ENCODE results near the gene CX3CR1.

Gene CX3CR1

GRCh38 chr3:39224288-39224687, 55.5 kb downstream of the CX3CR1 start:
- Mint-ChIP-seq H3K27ac (no peak overlapping the region), H3K4me1 (no peaks in the 10 kb centered on the region), H3K9me3 (no peaks in the 10 kb centered on the region), H3K36me3 (no peaks in the 10 kb centered on the region), H3K27me3 (no peaks in the 10 kb centered on the region), H3K4me3 (no peak overlapping the region)

- no peak overlapping the region for H3K27ac Mint-ChIP-seq
- H3K4me3 Mint-ChIP-seq, result no peak overlapping the region
- no peaks in the 10 kb centered on the region for H3K36me3 Mint-ChIP-seq
- H3K4me1 Mint-ChIP-seq, result no peaks in the 10 kb centered on the region
- H3K27me3 Mint-ChIP-seq, result no peaks in the 10 kb centered on the region
- no peaks in the 10 kb centered on the region for H3K9me3 Mint-ChIP-seq
Observed at GRCh38 chr3:39222939-39223338, 56.9 kb downstream of the CX3CR1 start.

- Mint-ChIP-seq H3K4me3 (no peak overlapping the region), H3K27ac (no peak overlapping the region), H3K36me3 (no peaks in the 10 kb centered on the region), H3K4me1 (no peaks in the 10 kb centered on the region), H3K27me3 (no peaks in the 10 kb centered on the region), H3K9me3 (no peaks in the 10 kb centered on the region)
Observed at GRCh38 chr3:39222462-39222861, 57.4 kb downstream of the CX3CR1 start.

- no peaks in the 10 kb centered on the region for H3K36me3 Mint-ChIP-seq
- H3K9me3 Mint-ChIP-seq, result no peaks in the 10 kb centered on the region
- no peak overlapping the region for H3K27ac Mint-ChIP-seq
- H3K4me1 Mint-ChIP-seq, result no peaks in the 10 kb centered on the region
- no peaks in the 10 kb centered on the region for H3K27me3 Mint-ChIP-seq
- H3K4me3 Mint-ChIP-seq, result no peak overlapping the region
Observed at GRCh38 chr3:39221141-39221530, 58.7 kb downstream of the CX3CR1 start.

GRCh38 chr3:39220407-39221140, 59.3 kb downstream of the CX3CR1 start:
- no peaks in the 10 kb centered on the region for H3K36me3 Mint-ChIP-seq
- no peaks in the 10 kb centered on the region for H3K9me3 Mint-ChIP-seq
- no peak overlapping the region for H3K27ac Mint-ChIP-seq
- H3K27me3 Mint-ChIP-seq, result no peaks in the 10 kb centered on the region
- no peak overlapping the region for H3K4me3 Mint-ChIP-seq
- H3K4me1 Mint-ChIP-seq, result no peaks in the 10 kb centered on the region

GRCh38 chr3:39219702-39220101, 60.1 kb downstream of the CX3CR1 start:
- no peak overlapping the region for H3K27ac Mint-ChIP-seq
- H3K27me3 Mint-ChIP-seq, result no peaks in the 10 kb centered on the region
- no peaks in the 10 kb centered on the region for H3K36me3 Mint-ChIP-seq
- H3K9me3 Mint-ChIP-seq, result no peaks in the 10 kb centered on the region
- H3K4me3 Mint-ChIP-seq, result no peak overlapping the region
- no peaks in the 10 kb centered on the region for H3K4me1 Mint-ChIP-seq

- Mint-ChIP-seq H3K4me3 (no peak overlapping the region), H3K27me3 (no peaks in the 10 kb centered on the region), H3K36me3 (no peaks in the 10 kb centered on the region), H3K4me1 (no peaks in the 10 kb centered on the region), H3K9me3 (no peaks in the 10 kb centered on the region), H3K27ac (no peak overlapping the region)
Observed at GRCh38 chr3:39216176-39216790, 63.6 kb downstream of the CX3CR1 start.

GRCh38 chr3:39213613-39214012, 66.2 kb downstream of the CX3CR1 start:
- Mint-ChIP-seq H3K4me1 (peaks cover 2% of the 10 kb centered on the region), H3K4me3 (no peak overlapping the region), H3K27me3 (no peaks in the 10 kb centered on the region), H3K36me3 (no peaks in the 10 kb centered on the region), H3K9me3 (no peaks in the 10 kb centered on the region), H3K27ac (no peak overlapping the region)
